GM23248 (cell line): ENCODE data around the gene PXDN. TPM values are rescaled to one million over a fixed set of nuclear protein-coding genes. Genes with fewer than 3 reads are reported as not detected.

Experiments used
- DNase-seq: peaks from one replicate; pipeline ENCODE4 v3.0.0-alpha.2; 2015
- H2AFZ ChIP-seq: fragments of 200-600 bp; sonication (generic); 2 replicates; pipeline ENCODE4 v1.6.1; 2016; ENCODE audit warnings: antibody characterized with exemption
- H3F3A ChIP-seq: fragments of 200-600 bp; sonication (generic); 2 replicates; pipeline ENCODE4 v1.6.1; 2016; ENCODE audit warnings: mild to moderate bottlenecking, antibody characterized with exemption, mixed run types; ENCODE audit not compliant: insufficient read depth
- H3K27ac ChIP-seq: fragments of 200-600 bp; sonication (generic); 2 replicates; pipeline ENCODE4 v1.5.1; 2016; ENCODE audit warnings: mild to moderate bottlenecking
- H3K27me3 ChIP-seq: fragments of 200-600 bp; sonication (generic); replicated peaks from 2 replicates; pipeline ENCODE4 v1.6.1; 2016; ENCODE audit warnings: mild to moderate bottlenecking; ENCODE audit not compliant: insufficient read depth
- H3K36me3 ChIP-seq: fragments of 200-600 bp; sonication (generic); 2 replicates; pipeline ENCODE4 v1.6.1; 2016; ENCODE audit warnings: low read depth, mild to moderate bottlenecking
- H3K4me1 ChIP-seq: fragments of 200-600 bp; sonication (generic); 2 replicates; pipeline ENCODE4 v1.6.1; 2016; ENCODE audit warnings: mild to moderate bottlenecking; ENCODE audit not compliant: insufficient read depth
- H3K4me2 ChIP-seq: fragments of 200-600 bp; sonication (generic); one replicate; pipeline ENCODE4 v1.6.1; 2016; ENCODE audit warnings: mild to moderate bottlenecking; ENCODE audit not compliant: unreplicated experiment
- H3K4me3 ChIP-seq: fragments of 200-600 bp; sonication (generic); 2 replicates; pipeline ENCODE4 v1.5.1; 2016; ENCODE audit warnings: mild to moderate bottlenecking
- H3K79me2 ChIP-seq: fragments of 200-600 bp; sonication (generic); 2 replicates; pipeline ENCODE4 v1.6.1; 2016; ENCODE audit warnings: mild to moderate bottlenecking; ENCODE audit not compliant: insufficient read depth
- H3K9ac ChIP-seq: fragments of 200-600 bp; sonication (generic); 2 replicates; pipeline ENCODE4 v1.6.1; 2016; ENCODE audit warnings: mild to moderate bottlenecking
- H3K9me2 ChIP-seq: fragments of 200-600 bp; sonication (generic); 2 replicates; pipeline ENCODE4 v1.6.1; 2016; ENCODE audit warnings: mixed run types, mild to moderate bottlenecking, moderate library complexity; ENCODE audit not compliant: insufficient read depth
- H3K9me3 ChIP-seq: fragments of 200-600 bp; sonication (generic); one replicate; pipeline ENCODE4 v1.6.1; 2017; ENCODE audit warnings: low read depth
- H4K20me1 ChIP-seq: fragments of 200-600 bp; sonication (generic); 2 replicates; pipeline ENCODE4 v1.6.0; 2016; ENCODE audit not compliant: insufficient read depth
- EZH2 ChIP-seq: fragments of 200-600 bp; sonication (generic); IDR thresholded peaks from 2 replicates; pipeline ENCODE4 v1.6.1; 2018; ENCODE audit warnings: antibody characterized with exemption, mild to moderate bottlenecking; ENCODE audit not compliant: insufficient read depth, poor library complexity, severe bottlenecking
- EZH2phosphoT487 ChIP-seq: fragments of 200-600 bp; sonication (generic); IDR thresholded peaks from 2 replicates; pipeline ENCODE4 v1.6.1; 2018; ENCODE audit warnings: antibody characterized with exemption, moderate library complexity, mild to moderate bottlenecking, low read depth; ENCODE audit not compliant: insufficient read depth
- WGBS, 2 experiments: methylation state at CpG; one replicate each; pipeline ENCODE4 v1.1.6; 2015 to 2017; ENCODE audit warnings: low lambda C conversion rate in 2 of 2, low coverage in 1 of 2; ENCODE audit errors: missing lambda C conversion rate in 2 of 2; 5-methylcytosine and 5-hydroxymethylcytosine counted together
- in situ Hi-C: fragments of 300-500 bp; cut with MboI; formaldehyde crosslinking; loops from 2 replicates; pipeline ENCODE4 v1.15.0; 2020
- polyA plus RNA-seq: library from polyadenylated mRNA; unstranded; fragments of >200 nt; fragmentation: Nextera tagmentation; extraction: Ambion mirVana; gene quantifications from 2 replicates; pipeline ENCODE4 v1.2.1, GENCODE V29; 2016
- total RNA-seq: library from RNA; depleted of rRNA; stranded (reverse); fragments of >200 nt; shearing (Covaris generic); gene quantifications from 2 replicates; pipeline ENCODE4 v1.2.3, GENCODE V29; 2014

PXDN gene
- total and polyA plus RNA-seq, 2 experiments from 2014 or later = 222 to 263 TPM

DNA sequence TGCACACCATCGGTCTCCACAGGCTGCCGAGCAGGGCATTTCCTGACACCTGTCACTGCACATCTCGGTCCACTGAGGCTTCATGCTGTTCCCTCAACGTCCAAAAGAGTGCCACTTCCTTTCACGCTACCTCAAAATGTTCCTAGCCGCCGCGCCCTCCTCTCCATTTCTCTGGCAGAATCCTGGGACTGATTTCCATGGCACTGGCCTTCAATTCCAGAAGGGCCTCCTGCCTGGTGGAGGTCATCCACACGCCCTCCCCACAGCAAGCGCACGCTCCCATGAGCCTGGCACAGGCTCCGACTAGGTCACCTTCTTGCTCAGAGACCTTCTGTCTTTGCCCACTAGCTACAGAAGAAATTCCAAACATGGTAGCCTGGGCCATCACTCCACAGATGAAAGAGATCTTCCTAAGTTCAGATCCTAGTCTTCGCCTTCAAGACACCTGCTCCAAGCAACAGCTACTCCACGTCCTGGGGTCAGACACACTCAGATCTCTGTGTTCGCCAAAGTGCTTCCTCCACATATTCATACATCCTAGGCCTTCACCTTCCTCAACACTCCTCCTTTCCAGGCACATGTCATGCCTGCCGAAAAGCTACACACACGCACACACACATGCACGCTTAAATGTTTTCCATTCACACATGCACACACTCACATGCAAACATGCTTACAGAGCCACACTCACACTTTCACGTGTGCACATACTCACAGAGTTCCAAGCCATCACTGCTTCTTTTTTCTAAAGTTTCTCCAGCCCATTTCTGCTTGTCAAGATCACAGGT lies 94.0 kb downstream of the PXDN start:
- Histone ChIP-seq H3K27ac (no peak overlapping the region), H3K36me3 (peaks cover 22% of the 10 kb centered on the region; the same call in 1 of the 2 replicates), H3K4me2 (no peak overlapping the region), H3K4me3 (no peak overlapping the region), H4K20me1 (no peaks in the 10 kb centered on the region), H3K9ac (no peak overlapping the region), H3K79me2 (peaks cover 28% of the 10 kb centered on the region), H3F3A (peaks cover 39% of the 10 kb centered on the region), H3K27me3 (no peaks in the 10 kb centered on the region), H3K4me1 (peaks cover 37% of the 10 kb centered on the region), H3K9me3 (no peaks in the 10 kb centered on the region), H2AFZ (no peak overlapping the region), H3K9me2 (no peaks in the 10 kb centered on the region)
- in situ Hi-C loops = no loop called here
- DNase-seq = no peak
- 88 to 89% methylated on average over 19 of the region's 19 CpGs for WGBS, 2 experiments
- no peak for TF ChIP-seq EZH2
- TF ChIP-seq EZH2phosphoT487 = no peak

DNA sequence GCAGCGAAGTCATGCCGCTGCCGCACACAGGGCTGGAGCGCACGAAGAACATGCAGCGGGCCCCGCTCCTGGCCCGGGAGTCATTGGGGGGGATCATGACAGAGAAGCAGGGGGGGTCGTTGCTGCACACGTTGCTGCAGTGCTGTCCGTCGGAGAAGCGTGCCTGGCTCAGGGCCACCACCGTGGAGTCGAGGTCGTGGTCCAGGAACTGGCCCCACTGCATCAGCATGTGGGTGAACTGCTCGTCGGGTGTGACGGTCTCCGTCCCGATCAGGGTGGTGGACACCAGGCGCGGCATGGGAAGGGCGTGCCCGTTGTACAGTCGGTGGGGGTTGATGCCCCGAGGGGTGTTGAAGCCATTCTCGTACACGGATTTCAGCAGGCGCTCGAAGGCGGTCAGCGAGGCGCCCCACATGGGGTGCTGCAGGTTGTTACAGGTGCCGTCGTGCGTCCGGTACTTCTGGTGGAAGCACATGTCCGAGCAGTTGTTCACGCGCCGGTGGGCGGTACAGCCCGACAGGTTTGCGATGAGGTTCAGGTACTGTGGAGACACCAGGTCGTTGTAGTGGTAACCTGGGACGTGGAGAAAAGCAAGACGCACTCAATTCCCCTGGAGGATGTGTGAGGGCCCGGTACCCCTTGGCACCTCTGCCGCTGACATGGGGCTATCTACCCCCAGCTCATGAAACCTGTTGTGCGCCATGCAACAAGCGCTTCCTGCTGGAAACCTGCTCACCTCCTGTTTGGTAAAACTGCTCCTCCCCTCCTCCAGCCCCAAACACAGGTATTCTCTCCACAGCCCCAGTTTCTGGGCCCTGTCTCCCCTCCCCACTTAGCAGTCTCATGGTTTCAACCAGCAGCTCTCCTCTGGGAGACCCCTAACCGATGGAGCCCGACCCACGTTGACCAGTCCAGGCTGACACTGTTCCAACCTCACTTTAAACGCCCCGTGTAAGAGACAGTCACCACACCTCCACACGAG lies 94.9 kb downstream of the PXDN start:
- WGBS, 2 experiments = 96 to 98% methylated on average over 44 to 58 of the region's 58 CpGs
- no peaks in the 10 kb centered on the region for H4K20me1 ChIP-seq
- no peak overlapping the region for H3K4me2 ChIP-seq
- no peak overlapping the region for H3K4me3 ChIP-seq
- H3K4me1 ChIP-seq = peaks cover 28% of the 10 kb centered on the region
- H3K9ac ChIP-seq = no peak overlapping the region
- no peak overlapping the region for H3K27ac ChIP-seq
- in situ Hi-C loops = no loop called here
- no peak for TF ChIP-seq EZH2
- TF ChIP-seq EZH2phosphoT487 = no peak
- H3K79me2 ChIP-seq = peaks cover 29% of the 10 kb centered on the region
- no peaks in the 10 kb centered on the region for H3K9me3 ChIP-seq
- no peaks in the 10 kb centered on the region for H3K9me2 ChIP-seq
- H2AFZ ChIP-seq = no peak overlapping the region
- peaks cover 24% of the 10 kb centered on the region; the same call in 1 of the 2 replicates for H3K36me3 ChIP-seq
- H3F3A ChIP-seq = peaks cover 31% of the 10 kb centered on the region
- H3K27me3 ChIP-seq = no peaks in the 10 kb centered on the region
- no peak for DNase-seq

DNA sequence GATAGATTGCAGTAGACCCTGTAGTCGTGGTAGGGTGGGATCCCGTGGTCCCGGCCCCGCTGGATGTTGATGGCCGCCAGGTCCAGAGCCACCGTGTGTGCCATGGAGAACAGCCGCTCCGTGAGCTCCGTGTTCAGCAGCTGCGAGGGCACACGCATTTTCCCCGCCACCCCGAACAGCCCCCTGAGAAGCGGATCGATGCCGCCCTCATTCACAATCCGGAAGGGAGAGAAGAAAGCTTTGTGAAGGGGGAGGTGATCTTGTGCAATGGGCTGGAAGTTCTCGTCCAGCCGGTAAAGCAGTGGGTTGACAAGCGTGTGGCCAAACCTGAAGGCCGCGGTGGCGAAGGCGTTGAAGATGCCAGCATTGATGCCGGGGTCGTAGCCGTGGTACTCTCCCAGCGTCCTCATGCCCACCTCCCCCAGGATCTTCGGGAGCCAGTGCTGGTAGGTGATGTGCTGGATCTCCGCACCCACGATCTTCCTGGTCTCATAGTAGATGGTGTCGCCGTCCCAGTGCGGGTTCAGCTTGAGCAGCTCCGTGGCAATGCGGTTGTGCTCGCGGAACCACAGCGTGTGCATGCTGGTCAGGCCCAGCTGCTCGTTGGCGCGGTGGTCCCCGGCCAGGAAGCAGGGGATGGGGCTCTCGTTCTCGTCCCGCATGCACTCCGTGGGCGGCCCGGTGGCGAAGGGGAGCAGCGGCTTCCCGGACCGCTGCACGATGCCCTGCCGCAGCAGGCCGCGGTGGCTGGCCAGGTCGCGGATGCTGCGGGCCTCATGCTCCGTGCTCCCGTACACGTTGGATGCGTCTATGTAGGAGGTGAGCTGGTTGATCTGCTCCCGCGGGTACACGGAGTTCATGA lies 95.8 kb downstream of the PXDN start:
- peaks cover 25% of the 10 kb centered on the region; the same call in 1 of the 2 replicates for H3K36me3 ChIP-seq
- H3K9me2 ChIP-seq = no peaks in the 10 kb centered on the region
- no peaks in the 10 kb centered on the region for H3K9me3 ChIP-seq
- no peak overlapping the region for H3K4me3 ChIP-seq
- no peak overlapping the region for H2AFZ ChIP-seq
- no peak overlapping the region for H3K9ac ChIP-seq
- H3F3A ChIP-seq = peaks cover 21% of the 10 kb centered on the region
- no peak overlapping the region for H3K27ac ChIP-seq
- H4K20me1 ChIP-seq = no peaks in the 10 kb centered on the region
- TF ChIP-seq EZH2 (no peak), EZH2phosphoT487 (no peak)
- in situ Hi-C loops = no loop called here
- H3K4me1 ChIP-seq = peaks cover 19% of the 10 kb centered on the region
- peaks cover 29% of the 10 kb centered on the region for H3K79me2 ChIP-seq
- WGBS, 2 experiments = 97 to 98% methylated on average over 63 to 67 of the region's 67 CpGs
- H3K4me2 ChIP-seq = no peak overlapping the region
- no peak for DNase-seq
- no peaks in the 10 kb centered on the region for H3K27me3 ChIP-seq
